ENCODE data around the gene UBAC1. TPM values are rescaled to one million over a fixed set of nuclear protein-coding genes. Genes with fewer than 3 reads are reported as not detected.
"Not testable (repeated sequence)": the region's sequence is repeated elsewhere in the genome, so short reads cannot be mapped to it uniquely, and the experiment has no call there.

The UBAC1 gene
- total RNA-seq, 2 donors from 2014 or later = 63.0 to 64.8 TPM

GRCh38 chr9:135982499-135983207 lies 21.5 kb upstream of the UBAC1 start:
- intact Hi-C loops (cut with DNase I, micrococcal nuclease) = no loop called here
- ATAC-seq = no peak
- no peak for DNase-seq

- no peak for ATAC-seq
- intact Hi-C loops (cut with DNase I, micrococcal nuclease) = no loop called here
Observed at GRCh38 chr9:135980926-135981630, 19.9 kb upstream of the UBAC1 start.

GRCh38 chr9:135979547-135980166 lies 18.5 kb upstream of the UBAC1 start:
- no peak for DNase-seq
- ATAC-seq = no peak
- intact Hi-C loops (cut with DNase I, micrococcal nuclease) = no loop called here

More at GRCh38 chr9:135980926-135981630, 19.9 kb upstream of the UBAC1 start:
- DNase-seq = no peak

GRCh38 chr9:135978642-135979546 lies 17.7 kb upstream of the UBAC1 start:
- DNase-seq (no peak), ATAC-seq (no peak)
- intact Hi-C loops (cut with DNase I, micrococcal nuclease) = no loop called here

GRCh38 chr9:135976944-135977343 lies 15.8 kb upstream of the UBAC1 start:
- intact Hi-C loops (cut with DNase I, micrococcal nuclease) = no loop called here
- ATAC-seq (no peak), DNase-seq (no peak)

GRCh38 chr9:135976531-135976930 lies 15.4 kb upstream of the UBAC1 start:
- no peak for ATAC-seq
- DNase-seq = no peak
- intact Hi-C loops (cut with DNase I, micrococcal nuclease) = no loop called here

GRCh38 chr9:135975834-135976233 lies 14.7 kb upstream of the UBAC1 start:
- ATAC-seq (no peak), DNase-seq (no peak)
- intact Hi-C loops (cut with DNase I, micrococcal nuclease) = no loop called here

GRCh38 chr9:135974220-135974573 lies 13.0 kb upstream of the UBAC1 start:
- ATAC-seq = no peak

GRCh38 chr9:135973277-135974219 lies 12.4 kb upstream of the UBAC1 start:
- ATAC-seq = no peak

More at GRCh38 chr9:135974220-135974573, 13.0 kb upstream of the UBAC1 start:
- no peak for DNase-seq
- intact Hi-C loops (cut with DNase I, micrococcal nuclease) = no loop called here

GRCh38 chr9:135971892-135972291 lies 10.7 kb upstream of the UBAC1 start:
- intact Hi-C loops (cut with DNase I, micrococcal nuclease) = no loop called here
- ATAC-seq (peak; percentile 94), DNase-seq (peak; percentile 80 to 91)

More at GRCh38 chr9:135973277-135974219, 12.4 kb upstream of the UBAC1 start:
- intact Hi-C loops (cut with DNase I, micrococcal nuclease) = no loop called here
- DNase-seq = no peak

- intact Hi-C loops (cut with DNase I, micrococcal nuclease) = no loop called here
- ATAC-seq (no peak), DNase-seq (no peak)
Observed at GRCh38 chr9:135971111-135971766, 10.1 kb upstream of the UBAC1 start.

- DNase-seq = no peak
- intact Hi-C loops (cut with DNase I, micrococcal nuclease) = no loop called here
- ATAC-seq = no peak
Observed at GRCh38 chr9:135970128-135970815, 9.1 kb upstream of the UBAC1 start.

GRCh38 chr9:135969064-135969683 lies 8.0 kb upstream of the UBAC1 start:
- ATAC-seq (no peak), DNase-seq (no peak)
- intact Hi-C loops (cut with DNase I, micrococcal nuclease) = loop anchor here (2.0 to 5.0 kb wide), 2 partner anchors 153 to 154 kb away; no protein-coding TSS in a partner anchor

- intact Hi-C loops (cut with DNase I, micrococcal nuclease) = loop anchor here (2.0 to 5.0 kb wide), 2 partner anchors 154 kb away; no protein-coding TSS in a partner anchor
- DNase-seq = no peak
- ATAC-seq = no peak
Observed at GRCh38 chr9:135968601-135969000, 7.4 kb upstream of the UBAC1 start.

- ATAC-seq = no peak
- no peak for DNase-seq
- intact Hi-C loops (cut with DNase I, micrococcal nuclease) = loop anchor here (2.0 to 5.0 kb wide), 2 partner anchors 154 to 155 kb away; no protein-coding TSS in a partner anchor
Observed at GRCh38 chr9:135968083-135968476, 6.9 kb upstream of the UBAC1 start.

GRCh38 chr9:135966916-135967260 lies 5.7 kb upstream of the UBAC1 start:
- DNase-seq, ATAC-seq: not testable (repeated sequence)
- intact Hi-C loops (cut with DNase I, micrococcal nuclease) = loop anchor here in 1 of 2 donors (5.0 kb wide), 1 partner anchor 155 kb away; no protein-coding TSS in a partner anchor
